Activated gamma-delta T cell treated with anti-CD3 and anti-CD28 coated beads, Interleukin-2, amount 50 U/mL, for 16 hours (primary cell): ENCODE data around the gene GOLGA8N.

Experiments
- DNase-seq: peaks from one replicate; pipeline ENCODE4 v3.0.0-alpha.2; 2020; ENCODE audit warnings: low read depth

GOLGA8N gene

GRCh38 chr15:32651229-32651837, 58.1 kb downstream of the GOLGA8N start:
- no peak for DNase-seq

- DNase-seq = no peak
These were observed 58.9 kb downstream of the GOLGA8N start for GRCh38 chr15:32652178-32652577.

- no peak for DNase-seq
These were observed 62.8 kb downstream of the GOLGA8N start for GRCh38 chr15:32656091-32656490.

- DNase-seq = no peak
These were observed 63.2 kb downstream of the GOLGA8N start for GRCh38 chr15:32656496-32656895.
